NCI-H82 treated with DMSO at 0.1 percent for 48 hours (cell line): ENCODE measurements around the gene TAS2R20.
"Not testable (repeated sequence)": the region's sequence is repeated elsewhere in the genome, so short reads cannot be mapped to it uniquely, and the experiment has no call there.

Experiments
- DNase-seq: peaks from one replicate; lab custom pipeline; 2025; ENCODE audit not compliant: unreplicated experiment; lab: John Stamatoyannopoulos, UW

Gene TAS2R20

GRCh38 chr12:10998204-10998603, at the start of gene TAS2R20:
Gene TAS2R20, minus strand, starts transcription at chr12:10998304. Its CDS starts 429 bp downstream, at chr12:10997875.
- no peak for DNase-seq

GRCh38 chr12:11041366-11041765, 43.3 kb upstream of the TAS2R20 start:
- not testable (repeated sequence) for DNase-seq

GRCh38 chr12:11040162-11040561, 42.1 kb upstream of the TAS2R20 start:
- no peak for DNase-seq

- DNase-seq, result no peak
These were observed 41.1 kb upstream of the TAS2R20 start for GRCh38 chr12:11039171-11039570.

- DNase-seq, result not testable (repeated sequence)
These were observed 35.9 kb upstream of the TAS2R20 start for GRCh38 chr12:11033959-11034358.

GRCh38 chr12:11031307-11031706, 33.2 kb upstream of the TAS2R20 start, which contains the start of gene TAS2R31:
Gene TAS2R31, minus strand, starts transcription at chr12:11031407. Its CDS starts 72 bp downstream, at chr12:11031335.
- no peak for DNase-seq

- no peak for DNase-seq
These were observed 28.0 kb upstream of the TAS2R20 start for GRCh38 chr12:11026118-11026517.

GRCh38 chr12:11023387-11023786, 25.3 kb upstream of the TAS2R20 start:
- DNase-seq, result no peak

GRCh38 chr12:11022520-11022919, 24.4 kb upstream of the TAS2R20 start, which contains the start of gene TAS2R19:
Gene TAS2R19, minus strand, starts transcription at chr12:11022620. Its CDS starts 49 bp downstream, at chr12:11022571.
- DNase-seq, result no peak

- DNase-seq, result no peak
These were observed 18.8 kb upstream of the TAS2R20 start for GRCh38 chr12:11016937-11017336.

GRCh38 chr12:11015775-11016430, 17.8 kb upstream of the TAS2R20 start:
- no peak for DNase-seq

- no peak for DNase-seq
These were observed 16.1 kb upstream of the TAS2R20 start for GRCh38 chr12:11014234-11014633.

GRCh38 chr12:11007608-11008007, 9.5 kb upstream of the TAS2R20 start:
- DNase-seq, result no peak

GRCh38 chr12:10994307-10994706, 3.8 kb downstream of the TAS2R20 start:
- no peak for DNase-seq

GRCh38 chr12:10989107-10989506, 9.0 kb downstream of the TAS2R20 start:
- DNase-seq, result no peak

- DNase-seq, result no peak
These were observed 11.3 kb downstream of the TAS2R20 start, which contains the start of gene TAS2R50 for GRCh38 chr12:10986812-10987211. Gene TAS2R50, minus strand, starts transcription at chr12:10986912. Its CDS starts 52 bp downstream, at chr12:10986860.

GRCh38 chr12:10982244-10982643, 15.9 kb downstream of the TAS2R20 start:
- no peak for DNase-seq

- no peak for DNase-seq
These were observed 23.1 kb downstream of the TAS2R20 start for GRCh38 chr12:10974965-10975364.

- no peak for DNase-seq
These were observed 29.2 kb downstream of the TAS2R20 start for GRCh38 chr12:10968765-10969456.

GRCh38 chr12:10967409-10967808, 30.7 kb downstream of the TAS2R20 start:
- no peak for DNase-seq

GRCh38 chr12:10966314-10966713, 31.8 kb downstream of the TAS2R20 start:
- DNase-seq, result no peak

GRCh38 chr12:10965476-10965875, 32.6 kb downstream of the TAS2R20 start:
- no peak for DNase-seq
